Liver (tissue), 9 donors: ENCODE results near the gene MSH3. TPM values are rescaled to one million over a fixed set of nuclear protein-coding genes. Genes with fewer than 3 reads are reported as not detected.

Experiments used
- DNase-seq: peaks from one replicate; pipeline ENCODE4 v3.0.0-alpha.2; 2017; ENCODE audit warnings: low spot score
- H3K27ac ChIP-seq, 2 donors: one replicate each; pipeline ENCODE4 v1.7.0; 2013; ENCODE audit warnings: inconsistent platforms in 2 of 2, low read length in 2 of 2, control low read depth in 1 of 2, low read depth in 1 of 2, mild to moderate bottlenecking in 1 of 2
- H3K27me3 ChIP-seq, 4 donors: one replicate each; pipeline versions ENCODE4 v1.6.1 to v1.7.0; 2013; ENCODE audit warnings: low read length in 3 of 4, inconsistent platforms in 1 of 4, mild to moderate bottlenecking in 1 of 4, moderate library complexity in 1 of 4; ENCODE audit not compliant: control insufficient read depth in 4 of 4, insufficient read depth in 4 of 4
- H3K36me3 ChIP-seq, 4 donors: one replicate each; pipeline versions ENCODE4 v1.6.1 to v1.7.0; 2013; ENCODE audit warnings: low read length in 3 of 4, mild to moderate bottlenecking in 3 of 4, low read depth in 1 of 4, moderate library complexity in 1 of 4; ENCODE audit not compliant: control insufficient read depth in 4 of 4, insufficient read depth in 3 of 4
- H3K4me1 ChIP-seq, 4 donors: one replicate each; pipeline versions ENCODE4 v1.6.1 to v1.7.0; 2013; ENCODE audit warnings: low read length in 3 of 4, mild to moderate bottlenecking in 3 of 4, moderate library complexity in 1 of 4; ENCODE audit not compliant: control insufficient read depth in 4 of 4, insufficient read depth in 4 of 4
- H3K4me3 ChIP-seq, 3 donors: one replicate each; pipeline versions ENCODE4 v1.6.1 to v1.7.0; 2013; ENCODE audit warnings: low read length in 3 of 3, control low read depth in 1 of 3, low read depth in 1 of 3, mild to moderate bottlenecking in 1 of 3
- H3K9ac ChIP-seq, 2 donors: one replicate each; pipeline ENCODE4 v1.7.0; 2013; ENCODE audit warnings: low read length in 2 of 2, mild to moderate bottlenecking in 2 of 2, moderate library complexity in 2 of 2, control low read depth in 1 of 2, low read depth in 1 of 2
- H3K9me3 ChIP-seq, 4 donors: one replicate each; pipeline versions ENCODE4 v1.6.1 to v1.7.0; 2013; ENCODE audit warnings: low read length in 3 of 4; ENCODE audit not compliant: control insufficient read depth in 4 of 4
- CTCF ChIP-seq: fragments of 150-350 bp; IDR thresholded peaks from 2 replicates; pipeline ENCODE4 v1.5.1; 2017; ENCODE audit warnings: improper control_type of control experiment, low read depth, low read length; ENCODE audit not compliant: missing input control
- EGR1 ChIP-seq, 2 donors: IDR thresholded peaks; 2 replicates each; pipeline ENCODE4 v1.6.1; 2016 to 2018; ENCODE audit warnings: antibody characterized with exemption in 2 of 2, low read depth in 2 of 2
- FOXA1 ChIP-seq: IDR thresholded peaks from 2 replicates; pipeline ENCODE4 v1.6.1; 2016; ENCODE audit warnings: antibody characterized with exemption
- FOXA2 ChIP-seq: IDR thresholded peaks from 2 replicates; pipeline ENCODE4 v1.6.1; 2016; ENCODE audit warnings: antibody characterized with exemption
- GABPA ChIP-seq, 2 donors: IDR thresholded peaks in 1 of 2; conservative IDR thresholded peaks in 1 of 2; 2 replicates each; pipeline ENCODE4 v1.6.1; 2016; ENCODE audit warnings: antibody characterized with exemption in 2 of 2, mild to moderate bottlenecking in 1 of 2, moderate library complexity in 1 of 2
- HNF4A ChIP-seq, 2 donors: conservative IDR thresholded peaks; 2 replicates each; pipeline ENCODE4 v1.6.1; 2016; ENCODE audit warnings: antibody characterized with exemption in 2 of 2, mild to moderate bottlenecking in 2 of 2
- HNF4G ChIP-seq: IDR thresholded peaks from 2 replicates; pipeline ENCODE4 v1.6.1; 2016; ENCODE audit warnings: antibody characterized with exemption
- JUND ChIP-seq, 2 donors: IDR thresholded peaks; 2 replicates each; pipeline ENCODE4 v1.6.1; 2016; ENCODE audit warnings: antibody characterized with exemption in 2 of 2
- MAX ChIP-seq: IDR thresholded peaks from 2 replicates; pipeline ENCODE4 v1.6.1; 2016; ENCODE audit warnings: antibody characterized with exemption
- NR2F2 ChIP-seq: IDR thresholded peaks from 2 replicates; pipeline ENCODE4 v1.6.1; 2016; ENCODE audit warnings: antibody characterized with exemption
- RAD21 ChIP-seq, 2 donors: IDR thresholded peaks; 2 replicates each; pipeline ENCODE4 v1.6.1; 2016; ENCODE audit warnings: antibody characterized with exemption in 2 of 2, mild to moderate bottlenecking in 2 of 2
- SP1 ChIP-seq: IDR thresholded peaks from 2 replicates; pipeline ENCODE4 v1.6.1; 2018; ENCODE audit warnings: antibody characterized with exemption, mild to moderate bottlenecking
- TAF1 ChIP-seq: conservative IDR thresholded peaks from 2 replicates; pipeline ENCODE4 v1.6.1; 2016; ENCODE audit warnings: antibody characterized with exemption, mild to moderate bottlenecking
- YY1 ChIP-seq: IDR thresholded peaks from 2 replicates; pipeline ENCODE4 v1.6.1; 2016; ENCODE audit warnings: antibody characterized with exemption, mild to moderate bottlenecking
- ZBTB33 ChIP-seq: IDR thresholded peaks from 2 replicates; pipeline ENCODE4 v1.6.1; 2016; ENCODE audit warnings: antibody characterized with exemption
- WGBS: extraction: QIAGEN DNeasy Blood & Tissue Kit; methylation state at CpG from one replicate; pipeline ENCODE4 v1.1.7; 2013; 5-methylcytosine and 5-hydroxymethylcytosine counted together
- polyA plus RNA-seq, 2 donors: library from polyadenylated mRNA; stranded (reverse) in 1 of 2; unstranded in 1 of 2; fragments of 200-250 nt in 1 of 2; fragments of >200 nt in 1 of 2; fragmentation: Nextera tagmentation in 1 of 2; extraction: Ambion mirVana in 1 of 2; gene quantifications; one replicate each; pipeline versions ENCODE4 v1.2.1 to v1.2.3, GENCODE V29; 2013 to 2015
- total RNA-seq, 2 donors: library from RNA; depleted of rRNA; stranded (reverse); fragments of >200 nt; gene quantifications; one replicate each; pipeline ENCODE4 v1.2.3, GENCODE V29; 2014
- TF ChIP-seq, protein P1 (sequence below): IDR thresholded peaks from 2 replicates; pipeline ENCODE4 v1.6.1; 2016; ENCODE audit warnings: antibody characterized with exemption
- TF ChIP-seq, protein P2 (sequence below): IDR thresholded peaks from 2 replicates; pipeline ENCODE4 v1.6.1; 2016; ENCODE audit warnings: antibody characterized with exemption, mild to moderate bottlenecking
- donor health status: healthy.
- donor health status: healthy.
- donor health status: healthy.
- donor health status: healthy.
- donor health status: healthy.

MSH3 gene
- total and polyA plus RNA-seq, 4 donors = 3.0 to 19.1 (median 7.9) TPM

DNA sequence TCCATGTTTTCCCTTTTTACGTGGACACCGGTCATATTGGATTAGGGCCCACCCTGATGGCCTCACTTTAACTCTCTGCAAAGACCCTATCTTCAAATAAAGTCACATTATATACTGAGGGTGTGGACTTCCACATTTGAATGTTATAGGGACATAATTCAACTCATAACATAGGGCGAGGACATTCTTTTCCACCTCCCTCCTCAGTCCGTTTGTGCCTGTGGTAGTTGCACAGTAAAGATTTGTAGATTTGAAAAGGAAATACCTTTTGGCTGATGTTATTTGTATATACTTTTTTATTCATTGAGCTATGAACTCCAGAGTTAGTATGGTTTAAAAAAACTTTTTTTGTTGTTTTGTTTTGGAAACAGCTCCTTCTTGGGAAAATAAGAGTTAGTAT is 51.3 kb downstream of the MSH3 start:
- H3K4me3 ChIP-seq = no peak overlapping the region
- peaks cover 0 to 3% (median 2%) of the 10 kb centered on the region in 4 donors for H3K36me3 ChIP-seq

DNA sequence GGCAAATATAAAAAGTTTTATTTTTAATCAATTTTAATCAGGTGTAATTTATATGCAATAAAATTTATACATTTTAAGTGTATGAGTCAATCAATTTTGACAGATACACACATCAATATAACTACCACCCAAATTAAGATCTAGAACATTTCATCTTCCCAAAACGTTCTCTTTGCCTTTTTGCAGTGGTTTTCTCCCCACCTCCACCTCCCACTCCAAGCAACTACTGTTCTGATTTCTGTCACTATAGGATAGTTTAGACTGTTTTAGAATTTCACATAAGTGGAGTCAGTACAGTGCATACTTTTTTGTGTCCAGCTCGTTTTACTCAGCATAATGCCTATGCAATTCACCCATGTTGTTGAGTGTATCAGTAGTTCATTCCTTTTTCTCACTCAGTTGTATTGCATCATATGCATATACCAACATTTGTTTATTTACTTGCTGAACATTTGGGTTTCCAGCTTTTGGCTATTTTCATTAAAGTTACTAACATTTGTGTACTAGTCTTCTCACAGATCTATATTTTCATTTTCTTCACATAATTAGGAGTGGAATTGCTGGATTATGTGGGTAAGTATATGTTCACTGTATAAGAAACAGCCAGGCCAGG is 52.5 kb downstream of the MSH3 start:
- no peak for DNase-seq
- H3K9ac ChIP-seq = no peak overlapping the region
- peaks cover 2 to 11% (median 5%) of the 10 kb centered on the region in 4 donors for H3K4me1 ChIP-seq
- 92% methylated on average over 2 of the region's 2 CpGs for WGBS
- TF ChIP-seq JUND (IDR thresholded peaks at IDR 0.05) = no peak
- TF ChIP-seq YY1 = no peak
- TF ChIP-seq HNF4G = no peak
- TF ChIP-seq FOXA1 = no peak
- no peak for TF ChIP-seq ZBTB33
- TF ChIP-seq, protein P1, sequence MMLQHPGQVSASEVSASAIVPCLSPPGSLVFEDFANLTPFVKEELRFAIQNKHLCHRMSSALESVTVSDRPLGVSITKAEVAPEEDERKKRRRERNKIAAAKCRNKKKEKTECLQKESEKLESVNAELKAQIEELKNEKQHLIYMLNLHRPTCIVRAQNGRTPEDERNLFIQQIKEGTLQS = no peak
- TF ChIP-seq FOXA2 = no peak
- TF ChIP-seq GABPA (IDR thresholded peaks at IDR 0.05 in 1 of 2, conservative IDR thresholded peaks at IDR 0.05 in 1 of 2) = no peak
- TF ChIP-seq MAX = no peak
- TF ChIP-seq RAD21 (IDR thresholded peaks at IDR 0.05) = no peak
- no peak for TF ChIP-seq NR2F2
- TF ChIP-seq, protein P2, sequence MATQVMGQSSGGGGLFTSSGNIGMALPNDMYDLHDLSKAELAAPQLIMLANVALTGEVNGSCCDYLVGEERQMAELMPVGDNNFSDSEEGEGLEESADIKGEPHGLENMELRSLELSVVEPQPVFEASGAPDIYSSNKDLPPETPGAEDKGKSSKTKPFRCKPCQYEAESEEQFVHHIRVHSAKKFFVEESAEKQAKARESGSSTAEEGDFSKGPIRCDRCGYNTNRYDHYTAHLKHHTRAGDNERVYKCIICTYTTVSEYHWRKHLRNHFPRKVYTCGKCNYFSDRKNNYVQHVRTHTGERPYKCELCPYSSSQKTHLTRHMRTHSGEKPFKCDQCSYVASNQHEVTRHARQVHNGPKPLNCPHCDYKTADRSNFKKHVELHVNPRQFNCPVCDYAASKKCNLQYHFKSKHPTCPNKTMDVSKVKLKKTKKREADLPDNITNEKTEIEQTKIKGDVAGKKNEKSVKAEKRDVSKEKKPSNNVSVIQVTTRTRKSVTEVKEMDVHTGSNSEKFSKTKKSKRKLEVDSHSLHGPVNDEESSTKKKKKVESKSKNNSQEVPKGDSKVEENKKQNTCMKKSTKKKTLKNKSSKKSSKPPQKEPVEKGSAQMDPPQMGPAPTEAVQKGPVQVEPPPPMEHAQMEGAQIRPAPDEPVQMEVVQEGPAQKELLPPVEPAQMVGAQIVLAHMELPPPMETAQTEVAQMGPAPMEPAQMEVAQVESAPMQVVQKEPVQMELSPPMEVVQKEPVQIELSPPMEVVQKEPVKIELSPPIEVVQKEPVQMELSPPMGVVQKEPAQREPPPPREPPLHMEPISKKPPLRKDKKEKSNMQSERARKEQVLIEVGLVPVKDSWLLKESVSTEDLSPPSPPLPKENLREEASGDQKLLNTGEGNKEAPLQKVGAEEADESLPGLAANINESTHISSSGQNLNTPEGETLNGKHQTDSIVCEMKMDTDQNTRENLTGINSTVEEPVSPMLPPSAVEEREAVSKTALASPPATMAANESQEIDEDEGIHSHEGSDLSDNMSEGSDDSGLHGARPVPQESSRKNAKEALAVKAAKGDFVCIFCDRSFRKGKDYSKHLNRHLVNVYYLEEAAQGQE = no peak
- no peak for TF ChIP-seq CTCF
- no peak for TF ChIP-seq TAF1
- TF ChIP-seq EGR1 (IDR thresholded peaks at IDR 0.05; ENCODE audit: low read depth in 2 of 2) = no peak
- TF ChIP-seq HNF4A (conservative IDR thresholded peaks at IDR 0.05) = no peak
- TF ChIP-seq SP1 = no peak
- no peak overlapping the region for H3K27ac ChIP-seq
- no peak overlapping the region for H3K4me3 ChIP-seq
- peaks cover 0 to 5% (median 2%) of the 10 kb centered on the region in 4 donors for H3K36me3 ChIP-seq
- no peaks in the 10 kb centered on the region for H3K27me3 ChIP-seq
- no peaks in the 10 kb centered on the region for H3K9me3 ChIP-seq

More for the DNA sequence above, 51.3 kb downstream of the MSH3 start:
- Histone ChIP-seq H3K27me3 (no peaks in the 10 kb centered on the region), H3K9ac (no peak overlapping the region), H3K27ac (no peak overlapping the region), H3K9me3 (no peaks in the 10 kb centered on the region), H3K4me1 (peaks cover 2 to 11% (median 5%) of the 10 kb centered on the region in 4 donors)
- TF ChIP-seq HNF4G (no peak), JUND (IDR thresholded peaks at IDR 0.05) (no peak), SP1 (no peak)
- 89% methylated on average over 4 of the region's 4 CpGs for WGBS
- no peak for DNase-seq
